ENCODE results near the gene PNP. TPM values are rescaled to one million over a fixed set of nuclear protein-coding genes. Genes with fewer than 3 reads are reported as not detected.

PNP gene
- total and polyA plus RNA-seq, 2 of the 8 experiments (the other 6 are each of a cell fraction or from before 2014, with no cell fraction given), result 108 to 130 TPM

DNA sequence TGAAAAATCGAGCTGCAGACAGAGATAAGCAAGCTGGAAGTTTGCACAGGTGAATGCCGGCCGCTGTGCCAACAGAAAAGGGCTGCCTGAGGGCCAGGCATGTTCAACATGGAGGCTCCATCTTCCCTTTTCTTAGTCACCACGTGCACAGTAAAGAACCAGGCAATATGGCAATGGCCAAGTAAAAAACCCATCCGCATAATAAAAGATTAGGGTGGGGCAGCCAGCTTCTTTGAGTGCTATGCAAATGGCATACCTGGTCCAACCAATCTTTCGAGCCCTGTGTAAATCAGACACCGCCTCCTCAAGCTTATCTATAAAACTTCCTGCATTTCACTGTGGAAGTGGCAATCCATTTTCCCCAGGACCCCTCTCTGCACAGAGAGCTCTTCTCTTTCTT is 16.7 kb downstream of the PNP start:
- H3K27ac ChIP-seq (ENCODE audit: low read depth, low read length), result no peak overlapping the region
- H3K79me1 ChIP-seq (ENCODE audit: low read depth, low read length), result no peaks in the 10 kb centered on the region
- CTCF ChIA-PET (ENCODE audit: partially characterized antibody), result interaction anchor here (0.6 to 7.5 kb wide), 5 partner anchors 11 to 176 kb away, joined by 3 to 114 read pairs (median 4); no protein-coding TSS in a partner anchor
- H4K20me1 ChIP-seq (replicated peaks in 1 of 2; ENCODE audit: control insufficient read depth in 1 of 2, insufficient read depth in 2 of 2, low read length in 2 of 2), result no peaks in the 10 kb centered on the region
- WGBS, 2 experiments (ENCODE audit: extremely low coverage in 1 of 2, insufficient coverage in 1 of 2, insufficient read length in 1 of 2, insufficient replicate concordance in 2 of 2, low coverage in 1 of 2, low lambda C conversion rate in 2 of 2, missing lambda C conversion rate in 1 of 2), result 70% methylated on average over 7 of the region's 7 CpGs; no CpG with 5 or more reads in 1 of the 2 experiments
- FAIRE-seq (no peak), DNase-seq (ENCODE audit: low read depth in 1 of 2, low spot score in 2 of 2) (no peak)
- POLR2A ChIA-PET (ENCODE audit: partially characterized antibody), result interaction anchor here (0.6 to 3.7 kb wide), 5 partner anchors 11 to 142 kb away, joined by 4 to 31 read pairs (median 7); partner anchors contain the start of genes APEX1, OSGEP, PARP2 and PNP
- H2BK20ac ChIP-seq (ENCODE audit: low read length), result no peak overlapping the region
- H2AK5ac ChIP-seq (ENCODE audit: low read depth, low read length), result no peak overlapping the region
- H3K9ac ChIP-seq (replicated peaks in 1 of 4; ENCODE audit: extremely low read depth in 1 of 4, low read depth in 3 of 4, low read length in 3 of 4), result no peak overlapping the region
- no peak overlapping the region for H4K91ac ChIP-seq (replicated peaks; ENCODE audit: insufficient read length, low read length)
- no peak overlapping the region for H3K23ac ChIP-seq (ENCODE audit: insufficient read length)
- H3K4me1 ChIP-seq (replicated peaks in 1 of 4; ENCODE audit: control insufficient read depth in 3 of 4, insufficient read depth in 4 of 4, low read length in 3 of 4), result peaks cover 0 to 8% (median 3%) of the 10 kb centered on the region in 4 experiments; a peak in 2 of 7 replicates
- H2BK12ac ChIP-seq (ENCODE audit: low read depth, low read length), result no peak overlapping the region
- H3K18ac ChIP-seq (ENCODE audit: extremely low read depth, low read length), result no peak overlapping the region; the same call in 1 of the 2 replicates
- no peak overlapping the region for H4K8ac ChIP-seq (ENCODE audit: extremely low read depth, insufficient read depth, low read length)
- H4K5ac ChIP-seq (ENCODE audit: insufficient read length, low read depth, low read length), result no peak overlapping the region
- H2AFZ ChIP-seq (ENCODE audit: low read length), result peak overlapping the region; percentile 2; the same call in 1 of the 2 replicates
- no peaks in the 10 kb centered on the region for H3K79me2 ChIP-seq (ENCODE audit: control insufficient read depth in 1 of 2, insufficient read depth in 2 of 2, low read length in 2 of 2)
- H3K56ac ChIP-seq (replicated peaks; ENCODE audit: insufficient read length, low read depth, low read length), result no peak overlapping the region
- no peaks in the 10 kb centered on the region for H3K9me3 ChIP-seq (ENCODE audit: insufficient read depth in 2 of 2, low read depth in 1 of 2, low read length in 1 of 2)
- no peaks in the 10 kb centered on the region for H3K36me3 ChIP-seq (ENCODE audit: control insufficient read depth in 2 of 4, insufficient read depth in 4 of 4, low read length in 3 of 4)
- H3K4ac ChIP-seq (replicated peaks; ENCODE audit: insufficient read length, low read depth, low read length), result no peak overlapping the region
- no peak overlapping the region for H2BK120ac ChIP-seq (replicated peaks; ENCODE audit: low read depth, low read length)
- no peak overlapping the region for H3K14ac ChIP-seq (ENCODE audit: insufficient read length)
- H3K27me3 ChIP-seq (replicated peaks in 1 of 4; ENCODE audit: control insufficient read depth in 3 of 4, extremely low read depth in 1 of 4, insufficient read depth in 3 of 4, low read length in 3 of 4), result no peaks in the 10 kb centered on the region
- H2BK15ac ChIP-seq (ENCODE audit: low read length), result no peak overlapping the region
- no peak overlapping the region for H3K4me3 ChIP-seq (ENCODE audit: extremely low read depth in 1 of 4, insufficient read depth in 2 of 4, low read depth in 3 of 4, low read length in 4 of 4)
- H2BK5ac ChIP-seq (ENCODE audit: low read depth, low read length), result no peak overlapping the region
- H3K23me2 ChIP-seq (ENCODE audit: low read depth, low read length), result peaks cover 2% of the 10 kb centered on the region; the same call in 1 of the 2 replicates
- no peak overlapping the region for H3K4me2 ChIP-seq (ENCODE audit: insufficient read depth in 1 of 2, low read depth in 2 of 2, low read length in 2 of 2)
- TF ChIP-seq CTBP2 (IDR thresholded peaks at IDR 0.05; ENCODE audit: borderline replicate concordance, insufficient read depth, insufficient read length, low read length), result no peak
- no peak for TF ChIP-seq SP4 (IDR thresholded peaks at IDR 0.05; ENCODE audit: low read length)
- TF ChIP-seq FOSL1 (IDR thresholded peaks at IDR 0.05; ENCODE audit: insufficient read depth, low read depth, low read length), result no peak
- TF ChIP-seq EP300 (IDR thresholded peaks at IDR 0.05; ENCODE audit: borderline replicate concordance in 1 of 2, low read depth in 2 of 2, low read length in 2 of 2), result no peak
- TF ChIP-seq, protein P1, sequence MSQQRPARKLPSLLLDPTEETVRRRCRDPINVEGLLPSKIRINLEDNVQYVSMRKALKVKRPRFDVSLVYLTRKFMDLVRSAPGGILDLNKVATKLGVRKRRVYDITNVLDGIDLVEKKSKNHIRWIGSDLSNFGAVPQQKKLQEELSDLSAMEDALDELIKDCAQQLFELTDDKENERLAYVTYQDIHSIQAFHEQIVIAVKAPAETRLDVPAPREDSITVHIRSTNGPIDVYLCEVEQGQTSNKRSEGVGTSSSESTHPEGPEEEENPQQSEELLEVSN (IDR thresholded peaks at IDR 0.05), result peak; percentile 41; the same call in 1 of the 2 replicates
- TF ChIP-seq GTF2F1 (IDR thresholded peaks at IDR 0.05; ENCODE audit: borderline replicate concordance, low read depth, low read length), result no peak
- TF ChIP-seq, protein P2, sequence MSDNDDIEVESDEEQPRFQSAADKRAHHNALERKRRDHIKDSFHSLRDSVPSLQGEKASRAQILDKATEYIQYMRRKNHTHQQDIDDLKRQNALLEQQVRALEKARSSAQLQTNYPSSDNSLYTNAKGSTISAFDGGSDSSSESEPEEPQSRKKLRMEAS (IDR thresholded peaks at IDR 0.05), result peak; percentile 66
